Right ventricle myocardium superior (tissue), 1 donor: ENCODE measurements around the gene FAM210B. TPM values are rescaled to one million over a fixed set of nuclear protein-coding genes. Genes with fewer than 3 reads are reported as not detected.
A peak's percentile ranks its signal among the peaks of the same experiment; 100 is the strongest.
"Not testable (repeated sequence)": the region's sequence is repeated elsewhere in the genome, so short reads cannot be mapped to it uniquely, and the experiment has no call there.

ENCODE experiments used
- ATAC-seq: fragments of 200-7000 bp; cut with Tn5 transposase; one replicate; pipeline ENCODE4 v1.9.1; 2020; ENCODE audit warnings: mild to moderate bottlenecking; ENCODE audit not compliant: poor library complexity
- DNase-seq: peaks from one replicate; pipeline ENCODE4 v3.0.0-alpha.2; 2020
- intact Hi-C: fragments of 100-400 bp; cut with DNase I; formaldehyde crosslinking; loops from one replicate; pipeline ENCODE4 v1.11.2; 2022
- total RNA-seq: library from RNA; stranded (reverse); fragmentation: NEBNext Ultra II Directional; extraction: Animal tissue kit (Norgen Biotek cat#: 25700); gene quantifications from one replicate; pipeline ENCODE4 v1.2.1, GENCODE V29; 2021
- donor health status: DM: no; HTN: yes; CAD: no; lungs with severe emphysema.

Gene FAM210B
- total RNA-seq, 1 donor from 2014 or later, result 61.3 TPM

- DNase-seq, result no peak
- intact Hi-C loops, result no loop called here
- no peak for ATAC-seq
Measured at GRCh38 chr20:56388882-56389281, 30.1 kb downstream of the FAM210B start.

- intact Hi-C loops, result no loop called here
- ATAC-seq (no peak), DNase-seq (no peak)
Measured at GRCh38 chr20:56389807-56390206, 31.0 kb downstream of the FAM210B start.

- DNase-seq, intact Hi-C loops, ATAC-seq: not testable (repeated sequence)
Measured at GRCh38 chr20:56390396-56390795, 31.6 kb downstream of the FAM210B start.

- intact Hi-C loops, result no loop called here
- DNase-seq (no peak), ATAC-seq (no peak)
Measured at GRCh38 chr20:56391037-56391436, 32.3 kb downstream of the FAM210B start.

- no peak for DNase-seq
- intact Hi-C loops, result loop anchor here (1.0 kb wide), 1 partner anchor 77 kb away; the partner anchor contains the start of gene RTF2
- peak; percentile 38 for ATAC-seq
Measured at GRCh38 chr20:56391596-56392131, 32.9 kb downstream of the FAM210B start.

- ATAC-seq (peak; percentile 99), DNase-seq (peak; percentile 100)
Measured at GRCh38 chr20:56392132-56392880, 33.5 kb downstream of the FAM210B start, which contains the start of the genes AURKA and CSTF1. TSS of gene AURKA (minus strand) at chr20:56392215. CDS start at chr20:56388197, 4,018 bp downstream. TSS of gene CSTF1 (plus strand) at chr20:56392645. CDS start at chr20:56395553, 2,908 bp downstream.

GRCh38 chr20:56392881-56393482 is 34.2 kb downstream of the FAM210B start:
- DNase-seq, result no peak
- no peak for ATAC-seq
- intact Hi-C loops, result loop anchor here (1.0 kb wide), 1 partner anchor 75 kb away; the partner anchor contains the start of gene RTF2

More at GRCh38 chr20:56392132-56392880, 33.5 kb downstream of the FAM210B start, which contains the start of the genes AURKA and CSTF1:
- intact Hi-C loops, result loop anchor here (1.0 kb wide), 1 partner anchor 76 kb away; the partner anchor contains the start of gene RTF2

GRCh38 chr20:56393653-56394052 is 34.9 kb downstream of the FAM210B start:
- intact Hi-C loops, result no loop called here
- DNase-seq (no peak), ATAC-seq (no peak)

- no peak for ATAC-seq
- intact Hi-C loops, result no loop called here
- no peak for DNase-seq
Measured at GRCh38 chr20:56395166-56395565, 36.4 kb downstream of the FAM210B start.

GRCh38 chr20:56400001-56400640 is 41.3 kb downstream of the FAM210B start:
- ATAC-seq (peak; percentile 68), DNase-seq (no peak)
- intact Hi-C loops, result no loop called here

- DNase-seq, result no peak
- ATAC-seq, result no peak
- intact Hi-C loops, result no loop called here
Measured at GRCh38 chr20:56403465-56403864, 44.7 kb downstream of the FAM210B start.

GRCh38 chr20:56405356-56405755 is 46.6 kb downstream of the FAM210B start:
- intact Hi-C loops, result not testable (repeated sequence)

GRCh38 chr20:56406910-56407309 is 48.1 kb downstream of the FAM210B start:
- DNase-seq, result no peak
- intact Hi-C loops, result no loop called here
- ATAC-seq, result no peak

More at GRCh38 chr20:56405356-56405755, 46.6 kb downstream of the FAM210B start:
- not testable (repeated sequence) for DNase-seq, ATAC-seq

GRCh38 chr20:56409521-56409920 is 50.7 kb downstream of the FAM210B start:
- intact Hi-C loops, result no loop called here
- no peak for DNase-seq
- peak; percentile 49 for ATAC-seq

GRCh38 chr20:56409956-56410355 is 51.2 kb downstream of the FAM210B start:
- ATAC-seq (no peak), DNase-seq (no peak)
- intact Hi-C loops, result no loop called here

- intact Hi-C loops, ATAC-seq, DNase-seq: not testable (repeated sequence)
Measured at GRCh38 chr20:56411287-56411686, 52.5 kb downstream of the FAM210B start.

GRCh38 chr20:56411759-56412472 is 53.1 kb downstream of the FAM210B start, which contains the start of gene CASS4:
TSS of gene CASS4 (plus strand) at chr20:56412260. CDS start at chr20:56412459, 199 bp downstream.
- ATAC-seq, result peak; percentile 84
- intact Hi-C loops, result no loop called here
- DNase-seq, result no peak

GRCh38 chr20:56412473-56412790 is 53.7 kb downstream of the FAM210B start:
- ATAC-seq, result no peak
- DNase-seq, result no peak
- intact Hi-C loops, result no loop called here
